Thoracic aorta (tissue), 2 donors: Measurements from ENCODE around the gene LYPD4. TPM values are rescaled to one million over a fixed set of nuclear protein-coding genes. Genes with fewer than 3 reads are reported as not detected.

ENCODE experiments used
- ATAC-seq: fragments of 150-250 bp; one replicate; pipeline ENCODE4 v1.8.0; 2017; ENCODE audit warnings: low read depth; ENCODE audit not compliant: insufficient number of reproducible peaks, low FRiP score
- DNase-seq: peaks from one replicate; pipeline ENCODE4 v3.0.0-alpha.2; 2020; ENCODE audit warnings: low spot score
- H3K27ac ChIP-seq, 2 donors: fragments of 200-600 bp; sonication (generic); 1 replicate in 1 of 2; 2 replicates in 1 of 2; pipeline ENCODE4 v1.5.1; 2016; ENCODE audit warnings: mild to moderate bottlenecking in 2 of 2, moderate library complexity in 2 of 2
- H3K27me3 ChIP-seq: fragments of 200-600 bp; sonication (generic); replicated peaks from 2 replicates; pipeline ENCODE4 v1.6.0; 2016; ENCODE audit warnings: mild to moderate bottlenecking; ENCODE audit not compliant: insufficient read depth
- H3K36me3 ChIP-seq: fragments of 200-600 bp; sonication (generic); one replicate; pipeline ENCODE4 v1.5.1; 2016
- H3K4me1 ChIP-seq, 2 donors: fragments of 200-600 bp; sonication (generic); 1 replicate in 1 of 2; 2 replicates in 1 of 2; pipeline versions ENCODE4 v1.5.1 to v1.6.0; 2016; ENCODE audit warnings: low read depth in 2 of 2, mild to moderate bottlenecking in 1 of 2; ENCODE audit not compliant: control insufficient read depth in 1 of 2
- H3K4me3 ChIP-seq: fragments of 200-600 bp; sonication (generic); 2 replicates; pipeline ENCODE4 v1.5.1; 2016; ENCODE audit warnings: mild to moderate bottlenecking
- H3K9me3 ChIP-seq: fragments of 200-600 bp; sonication (generic); 2 replicates; pipeline ENCODE4 v1.5.1; 2016
- CTCF ChIP-seq: fragments of 200-600 bp; sonication (generic); IDR thresholded peaks from one replicate; pipeline ENCODE4 v1.5.1; 2019; ENCODE audit warnings: antibody characterized with exemption
- total RNA-seq, 2 donors: library from RNA; depleted of rRNA; stranded (reverse); fragments of >200 nt; gene quantifications; one replicate each; pipeline versions ENCODE4 v1.1.0 to v1.2.3, GENCODE V29; 2016

LYPD4 gene
- total RNA-seq, 2 donors from 2014 or later, result not detected

- no peak overlapping the region for H3K27ac ChIP-seq
- no peak for TF ChIP-seq CTCF
- H3K4me1 ChIP-seq, result no peaks in the 10 kb centered on the region
- H3K9me3 ChIP-seq, result no peaks in the 10 kb centered on the region
- H3K4me3 ChIP-seq, result no peak overlapping the region
- H3K36me3 ChIP-seq, result peaks cover 32% of the 10 kb centered on the region
- no peaks in the 10 kb centered on the region for H3K27me3 ChIP-seq
- ATAC-seq (no peak), DNase-seq (no peak)
Measured at GRCh38 chr19:41871573-41872383, 27.3 kb upstream of the LYPD4 start.

GRCh38 chr19:41870401-41870873 is 26.0 kb upstream of the LYPD4 start:
- H3K36me3 ChIP-seq, result peaks cover 34% of the 10 kb centered on the region
- no peak for TF ChIP-seq CTCF
- no peaks in the 10 kb centered on the region for H3K9me3 ChIP-seq
- ATAC-seq, result no peak
- no peak overlapping the region for H3K4me3 ChIP-seq
- no peaks in the 10 kb centered on the region for H3K27me3 ChIP-seq
- no peaks in the 10 kb centered on the region for H3K4me1 ChIP-seq
- DNase-seq, result no peak
- H3K27ac ChIP-seq, result no peak overlapping the region

GRCh38 chr19:41869374-41869955 is 25.0 kb upstream of the LYPD4 start:
- Histone ChIP-seq H3K27ac (no peak overlapping the region), H3K4me3 (no peak overlapping the region), H3K36me3 (peaks cover 43% of the 10 kb centered on the region), H3K4me1 (no peaks in the 10 kb centered on the region), H3K27me3 (no peaks in the 10 kb centered on the region), H3K9me3 (no peaks in the 10 kb centered on the region)
- no peak for DNase-seq
- no peak for TF ChIP-seq CTCF
- ATAC-seq, result no peak

GRCh38 chr19:41868989-41869300 is 24.5 kb upstream of the LYPD4 start:
- ATAC-seq, result no peak
- H3K4me3 ChIP-seq, result no peak overlapping the region

More at GRCh38 chr19:41868989-41869300, 24.5 kb upstream of the LYPD4 start:
- Histone ChIP-seq H3K27me3 (no peaks in the 10 kb centered on the region), H3K27ac (no peak overlapping the region), H3K4me1 (peaks cover 0 to 2% of the 10 kb centered on the region in 2 donors), H3K9me3 (no peaks in the 10 kb centered on the region), H3K36me3 (peaks cover 48% of the 10 kb centered on the region)
- no peak for TF ChIP-seq CTCF
- DNase-seq, result no peak
